GM23338 (cell line): Measurements from ENCODE around the gene NCAPD3. TPM values are rescaled to one million over a fixed set of nuclear protein-coding genes. Genes with fewer than 3 reads are reported as not detected.

ENCODE experiments used
- ATAC-seq: fragments of 200-7000 bp; cut with Tn5 transposase; 3 replicates; pipeline ENCODE4 v1.9.1; 2020
- DNase-seq: peaks from one replicate; pipeline ENCODE4 v3.0.0-alpha.2; 2015; ENCODE audit warnings: low spot score
- H2AFZ ChIP-seq: fragments of 200-600 bp; sonication (generic); 2 replicates; pipeline ENCODE4 v1.8.0; 2016; ENCODE audit warnings: antibody characterized with exemption, mild to moderate bottlenecking, moderate library complexity
- H3F3A ChIP-seq: fragments of 200-600 bp; sonication (generic); replicated peaks from 2 replicates; pipeline ENCODE4 v1.8.0; 2017; ENCODE audit warnings: antibody characterized with exemption, mixed run types, low read depth
- H3K27ac ChIP-seq: fragments of 200-600 bp; sonication (generic); 2 replicates; pipeline ENCODE4 v1.6.1; 2016; ENCODE audit warnings: low read depth
- H3K27me3 ChIP-seq: fragments of 200-600 bp; sonication (generic); 2 replicates; pipeline ENCODE4 v1.8.0; 2016; ENCODE audit warnings: mild to moderate bottlenecking, mixed run types, moderate library complexity; ENCODE audit not compliant: insufficient read depth
- H3K36me3 ChIP-seq: fragments of 200-600 bp; sonication (generic); 2 replicates; pipeline ENCODE4 v1.8.0; 2016; ENCODE audit warnings: mild to moderate bottlenecking; ENCODE audit not compliant: insufficient read depth
- H3K4me1 ChIP-seq: fragments of 200-600 bp; sonication (generic); 2 replicates; pipeline ENCODE4 v1.8.0; 2016; ENCODE audit warnings: mild to moderate bottlenecking, moderate library complexity; ENCODE audit not compliant: insufficient read depth
- H3K4me2 ChIP-seq: fragments of 200-600 bp; sonication (generic); 2 replicates; pipeline ENCODE4 v1.7.1; 2017; ENCODE audit warnings: mixed run types
- H3K4me3 ChIP-seq: fragments of 200-600 bp; sonication (generic); 2 replicates; pipeline ENCODE4 v1.6.1; 2016; ENCODE audit warnings: mixed run types
- H3K79me2 ChIP-seq: fragments of 200-600 bp; sonication (generic); replicated peaks from 2 replicates; pipeline ENCODE4 v1.8.0; 2017; ENCODE audit warnings: mild to moderate bottlenecking; ENCODE audit not compliant: insufficient read depth
- H3K9me2 ChIP-seq: fragments of 200-600 bp; sonication (generic); 2 replicates; pipeline ENCODE4 v1.8.0; 2017; ENCODE audit not compliant: insufficient read depth
- H4K20me1 ChIP-seq: fragments of 200-600 bp; sonication (generic); replicated peaks from 2 replicates; pipeline ENCODE4 v1.8.0; 2017; ENCODE audit warnings: mild to moderate bottlenecking; ENCODE audit not compliant: insufficient read depth
- H3K27ac Mint-ChIP-seq: 2 replicates; pipeline ENCODE4 v1.8.0; 2020; ENCODE audit warnings: inconsistent platforms, mild to moderate bottlenecking, moderate library complexity, mixed read lengths
- H3K27me3 Mint-ChIP-seq: 3 replicates; pipeline ENCODE4 v1.8.0; 2022; ENCODE audit warnings: low read depth, mild to moderate bottlenecking, moderate library complexity, mixed read lengths, inconsistent platforms; ENCODE audit not compliant: insufficient read depth, poor library complexity
- H3K36me3 Mint-ChIP-seq: 3 replicates; pipeline ENCODE4 v1.8.0; 2021; ENCODE audit warnings: low read depth, mild to moderate bottlenecking, inconsistent platforms, moderate library complexity, mixed read lengths
- H3K4me1 Mint-ChIP-seq: 3 replicates; pipeline ENCODE4 v1.8.0; 2020; ENCODE audit warnings: mild to moderate bottlenecking, inconsistent platforms, mixed read lengths
- H3K4me3 Mint-ChIP-seq: 3 replicates; pipeline ENCODE4 v1.8.0; 2021; ENCODE audit warnings: moderate library complexity, mild to moderate bottlenecking, inconsistent platforms, mixed read lengths
- H3K9me3 Mint-ChIP-seq: 3 replicates; pipeline ENCODE4 v1.8.0; 2020; ENCODE audit warnings: moderate library complexity, mild to moderate bottlenecking, inconsistent platforms, mixed read lengths
- CREB1 ChIP-seq: fragments of 250-450 bp; sonication (Bioruptor Pico); IDR thresholded peaks from 2 replicates; pipeline ENCODE4 v1.5.0; 2020; ENCODE audit warnings: low read depth, mild to moderate bottlenecking, moderate library complexity
- EZH2phosphoT487 ChIP-seq: fragments of 200-600 bp; sonication (generic); IDR thresholded peaks from one replicate; pipeline ENCODE4 v1.8.1; 2018; ENCODE audit warnings: antibody characterized with exemption; ENCODE audit not compliant: unreplicated experiment
- JUNB ChIP-seq: IDR thresholded peaks from one replicate; pipeline ENCODE4 v1.6.1; 2016; ENCODE audit warnings: antibody characterized with exemption; ENCODE audit not compliant: unreplicated experiment
- NANOG ChIP-seq: IDR thresholded peaks from 2 replicates; pipeline ENCODE4 v1.6.1; 2016; ENCODE audit warnings: antibody characterized with exemption, borderline replicate concordance
- POLR2AphosphoS5 ChIP-seq: IDR thresholded peaks from 2 replicates; pipeline ENCODE4 v1.6.1; 2016; ENCODE audit warnings: antibody characterized with exemption, low read depth
- STAT1 ChIP-seq: IDR thresholded peaks from one replicate; pipeline ENCODE4 v1.6.1; 2016; ENCODE audit warnings: antibody characterized with exemption; ENCODE audit not compliant: unreplicated experiment
- ZNF114 ChIP-seq: fragments of 250-450 bp; sonication (Bioruptor Pico); IDR thresholded peaks from 2 replicates; pipeline ENCODE4 v1.5.0; 2020; ENCODE audit warnings: mild to moderate bottlenecking, moderate library complexity
- ZNF331 ChIP-seq: fragments of 250-450 bp; sonication (Bioruptor Pico); IDR thresholded peaks from 2 replicates; pipeline ENCODE4 v1.5.0; 2020; ENCODE audit warnings: low read depth, mild to moderate bottlenecking, moderate library complexity
- ZNF462 ChIP-seq: fragments of 250-450 bp; sonication (Bioruptor Pico); IDR thresholded peaks from 2 replicates; pipeline ENCODE4 v1.5.0; 2020; ENCODE audit warnings: mild to moderate bottlenecking, moderate library complexity
- polyA plus RNA-seq: library from polyadenylated mRNA; unstranded; fragments of >200 nt; fragmentation: Nextera tagmentation; extraction: Ambion mirVana; gene quantifications from 2 replicates; pipeline ENCODE4 v1.2.1, GENCODE V29; 2016
- total RNA-seq: library from RNA; depleted of rRNA; stranded (reverse); fragments of >200 nt; shearing (Covaris generic); gene quantifications from 2 replicates; pipeline ENCODE4 v1.2.3, GENCODE V29; 2014
- TF ChIP-seq, protein P1 (sequence below): IDR thresholded peaks from one replicate; pipeline ENCODE4 v1.6.1; 2018; ENCODE audit warnings: antibody characterized with exemption; ENCODE audit not compliant: unreplicated experiment
- TF ChIP-seq, protein P2 (sequence below): IDR thresholded peaks from 2 replicates; pipeline ENCODE4 v1.6.1; 2016; ENCODE audit warnings: antibody characterized with exemption

The NCAPD3 gene
- total and polyA plus RNA-seq, 2 experiments from 2014 or later = 37.1 to 49.8 TPM

- TF ChIP-seq, protein P1, sequence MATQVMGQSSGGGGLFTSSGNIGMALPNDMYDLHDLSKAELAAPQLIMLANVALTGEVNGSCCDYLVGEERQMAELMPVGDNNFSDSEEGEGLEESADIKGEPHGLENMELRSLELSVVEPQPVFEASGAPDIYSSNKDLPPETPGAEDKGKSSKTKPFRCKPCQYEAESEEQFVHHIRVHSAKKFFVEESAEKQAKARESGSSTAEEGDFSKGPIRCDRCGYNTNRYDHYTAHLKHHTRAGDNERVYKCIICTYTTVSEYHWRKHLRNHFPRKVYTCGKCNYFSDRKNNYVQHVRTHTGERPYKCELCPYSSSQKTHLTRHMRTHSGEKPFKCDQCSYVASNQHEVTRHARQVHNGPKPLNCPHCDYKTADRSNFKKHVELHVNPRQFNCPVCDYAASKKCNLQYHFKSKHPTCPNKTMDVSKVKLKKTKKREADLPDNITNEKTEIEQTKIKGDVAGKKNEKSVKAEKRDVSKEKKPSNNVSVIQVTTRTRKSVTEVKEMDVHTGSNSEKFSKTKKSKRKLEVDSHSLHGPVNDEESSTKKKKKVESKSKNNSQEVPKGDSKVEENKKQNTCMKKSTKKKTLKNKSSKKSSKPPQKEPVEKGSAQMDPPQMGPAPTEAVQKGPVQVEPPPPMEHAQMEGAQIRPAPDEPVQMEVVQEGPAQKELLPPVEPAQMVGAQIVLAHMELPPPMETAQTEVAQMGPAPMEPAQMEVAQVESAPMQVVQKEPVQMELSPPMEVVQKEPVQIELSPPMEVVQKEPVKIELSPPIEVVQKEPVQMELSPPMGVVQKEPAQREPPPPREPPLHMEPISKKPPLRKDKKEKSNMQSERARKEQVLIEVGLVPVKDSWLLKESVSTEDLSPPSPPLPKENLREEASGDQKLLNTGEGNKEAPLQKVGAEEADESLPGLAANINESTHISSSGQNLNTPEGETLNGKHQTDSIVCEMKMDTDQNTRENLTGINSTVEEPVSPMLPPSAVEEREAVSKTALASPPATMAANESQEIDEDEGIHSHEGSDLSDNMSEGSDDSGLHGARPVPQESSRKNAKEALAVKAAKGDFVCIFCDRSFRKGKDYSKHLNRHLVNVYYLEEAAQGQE = no peak
- TF ChIP-seq ZNF114 (no peak), ZNF331 (CRISPR knock-in tag) (no peak)
These were observed 104.7 kb downstream of the NCAPD3 start (continued) for GRCh38 chr11:134119094-134119493.

DNA sequence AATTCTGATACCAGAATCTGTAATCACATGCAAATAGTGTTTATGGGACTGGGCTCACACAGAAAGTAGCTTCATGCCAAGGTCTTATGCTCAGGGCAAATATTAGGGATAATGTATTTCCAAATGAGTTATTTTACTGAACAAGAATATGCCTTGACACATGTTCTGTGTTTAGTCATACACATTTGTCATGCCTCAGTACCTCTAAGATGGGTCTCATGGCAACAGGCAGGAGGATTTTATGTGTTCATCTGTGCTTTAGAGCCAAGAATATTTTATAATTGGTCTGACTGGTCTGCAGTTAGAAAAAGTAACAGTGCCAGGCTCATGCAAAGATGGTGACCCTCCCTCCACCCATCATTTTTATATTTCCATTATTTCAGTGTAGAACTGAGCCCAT is 105.8 kb downstream of the NCAPD3 start:
- H3F3A ChIP-seq = no peaks in the 10 kb centered on the region
- ATAC-seq (no peak), DNase-seq (no peak)
- H2AFZ ChIP-seq = no peak overlapping the region
- H3K36me3 Mint-ChIP-seq = no peaks in the 10 kb centered on the region
- H3K9me2 ChIP-seq = no peaks in the 10 kb centered on the region; the same call in 1 of the 2 replicates
- H3K36me3 ChIP-seq = no peaks in the 10 kb centered on the region
- peaks cover 16% of the 10 kb centered on the region for H3K4me1 ChIP-seq
- no peak overlapping the region for H3K27ac ChIP-seq
- peaks cover 29% of the 10 kb centered on the region for H3K79me2 ChIP-seq
- H3K4me2 ChIP-seq = no peak overlapping the region
- peaks cover 5% of the 10 kb centered on the region for H3K27me3 Mint-ChIP-seq
- H3K9me3 Mint-ChIP-seq = no peaks in the 10 kb centered on the region; the same call in 2 of the 3 replicates
- TF ChIP-seq STAT1 (no peak), NANOG (no peak), ZNF331 (CRISPR knock-in tag) (no peak)
- H3K27me3 ChIP-seq = no peaks in the 10 kb centered on the region
- H3K4me1 Mint-ChIP-seq = peaks cover 30% of the 10 kb centered on the region
- no peak overlapping the region for H3K4me3 ChIP-seq
- H3K4me3 Mint-ChIP-seq = no peak overlapping the region
- no peaks in the 10 kb centered on the region; the same call in none of the 2 replicates for H4K20me1 ChIP-seq
- no peak overlapping the region for H3K27ac Mint-ChIP-seq

DNA sequence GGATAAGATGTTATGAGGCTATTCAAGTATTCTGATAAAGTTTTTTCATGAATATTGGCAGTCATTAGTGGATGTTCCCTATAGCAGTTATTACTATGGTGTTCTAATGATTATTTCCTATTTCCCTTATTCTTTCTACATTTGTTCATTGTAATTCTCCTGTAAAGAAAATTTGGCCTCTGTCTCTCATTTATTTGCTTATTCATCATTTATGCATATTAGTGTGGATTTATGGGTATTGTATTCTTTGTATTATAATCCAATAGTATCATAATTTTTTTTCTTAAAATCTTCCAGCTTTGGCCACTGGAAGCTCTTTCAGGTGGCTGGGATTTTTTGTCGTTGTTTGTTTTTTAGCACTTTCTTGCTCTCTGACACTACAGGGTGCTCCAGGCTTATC is 107.6 kb downstream of the NCAPD3 start:
- peaks cover 5% of the 10 kb centered on the region for H3K27me3 Mint-ChIP-seq
- ATAC-seq (no peak), DNase-seq (no peak)
- no peaks in the 10 kb centered on the region; the same call in 1 of the 2 replicates for H3K9me2 ChIP-seq
- no peak overlapping the region for H3K4me3 Mint-ChIP-seq
- H3F3A ChIP-seq = no peaks in the 10 kb centered on the region
- H3K27ac Mint-ChIP-seq = no peak overlapping the region
- H3K9me3 Mint-ChIP-seq = no peaks in the 10 kb centered on the region; the same call in 2 of the 3 replicates
- H3K27ac ChIP-seq = no peak overlapping the region
- H4K20me1 ChIP-seq = peaks cover 2% of the 10 kb centered on the region; the same call in 1 of the 2 replicates
- no peaks in the 10 kb centered on the region for H3K27me3 ChIP-seq
- H3K4me2 ChIP-seq = no peak overlapping the region
- H2AFZ ChIP-seq = no peak overlapping the region
- H3K36me3 ChIP-seq = no peaks in the 10 kb centered on the region
- peaks cover 29% of the 10 kb centered on the region for H3K79me2 ChIP-seq
- peaks cover 29% of the 10 kb centered on the region for H3K4me1 Mint-ChIP-seq
- H3K4me3 ChIP-seq = no peak overlapping the region
- H3K36me3 Mint-ChIP-seq = no peaks in the 10 kb centered on the region
- peaks cover 15% of the 10 kb centered on the region for H3K4me1 ChIP-seq
- no peak for TF ChIP-seq ZNF462
- no peak for TF ChIP-seq JUNB
- TF ChIP-seq CREB1 (CRISPR knock-in tag) = no peak
- no peak for TF ChIP-seq POLR2AphosphoS5
- TF ChIP-seq, protein P2, sequence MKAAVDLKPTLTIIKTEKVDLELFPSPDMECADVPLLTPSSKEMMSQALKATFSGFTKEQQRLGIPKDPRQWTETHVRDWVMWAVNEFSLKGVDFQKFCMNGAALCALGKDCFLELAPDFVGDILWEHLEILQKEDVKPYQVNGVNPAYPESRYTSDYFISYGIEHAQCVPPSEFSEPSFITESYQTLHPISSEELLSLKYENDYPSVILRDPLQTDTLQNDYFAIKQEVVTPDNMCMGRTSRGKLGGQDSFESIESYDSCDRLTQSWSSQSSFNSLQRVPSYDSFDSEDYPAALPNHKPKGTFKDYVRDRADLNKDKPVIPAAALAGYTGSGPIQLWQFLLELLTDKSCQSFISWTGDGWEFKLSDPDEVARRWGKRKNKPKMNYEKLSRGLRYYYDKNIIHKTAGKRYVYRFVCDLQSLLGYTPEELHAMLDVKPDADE = no peak
- no peak for TF ChIP-seq EZH2phosphoT487
